ENCODE results near the gene OR1L6.

- TF ChIP-seq CTCF (IDR thresholded peaks at IDR 0.05) (no peak), EP300 (IDR thresholded peaks at IDR 0.05) (no peak)
Measured at GRCh38 chr9:122777052-122777451, 34.9 kb downstream of the OR1L6 start.
